HG02943 (cell line): ENCODE results near the gene KLF6.

Experiments used
- ATAC-seq: cut with Tn5 transposase; IDR thresholded peaks from one replicate; pipeline ENCODE4 v1.9.1; 2021; ENCODE audit warnings: mild to moderate bottlenecking, low read depth, moderate library complexity; ENCODE audit not compliant: unreplicated experiment

KLF6 gene

DNA sequence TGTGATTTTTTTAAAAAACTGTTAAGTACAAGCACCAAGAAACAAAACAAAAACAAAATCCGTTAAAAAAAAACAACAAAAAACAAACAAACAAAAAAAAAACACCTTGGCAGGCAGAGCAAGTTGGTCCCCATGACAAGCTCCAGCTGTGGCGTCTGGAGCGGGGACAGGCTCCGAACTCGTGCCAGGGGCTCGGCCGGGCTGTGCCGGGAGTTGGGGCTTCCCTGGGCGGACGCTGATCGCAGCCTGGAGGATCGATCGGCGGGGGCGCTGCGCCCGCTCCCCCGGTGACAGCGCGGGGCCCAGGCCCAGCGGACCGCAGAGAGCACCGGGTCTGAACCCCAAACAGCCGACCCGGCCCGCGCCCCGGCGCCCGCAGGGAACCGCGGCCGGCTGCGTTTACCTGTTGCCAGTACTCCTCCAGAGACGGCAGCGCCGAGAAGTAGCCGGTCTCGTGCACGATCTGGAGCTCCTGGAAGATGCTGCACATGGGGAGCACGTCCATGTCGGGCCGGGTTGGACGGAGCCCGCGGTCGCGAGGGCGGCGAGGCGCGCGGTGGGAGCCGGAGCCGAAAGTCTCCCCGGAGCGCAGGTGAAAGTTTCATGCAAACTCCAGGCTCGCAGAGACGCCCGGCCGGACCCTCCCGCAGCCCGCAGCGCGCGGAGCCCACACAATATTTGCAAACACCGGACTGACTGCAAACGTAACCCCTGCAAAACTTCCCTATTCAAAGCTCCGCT lies at the start of gene KLF6:
TSS of gene KLF6 (minus strand) at position 700 of the 741 bp plus-strand sequence. CDS start at position 505, 195 bp downstream.
- ATAC-seq, result peak; percentile 46

DNA sequence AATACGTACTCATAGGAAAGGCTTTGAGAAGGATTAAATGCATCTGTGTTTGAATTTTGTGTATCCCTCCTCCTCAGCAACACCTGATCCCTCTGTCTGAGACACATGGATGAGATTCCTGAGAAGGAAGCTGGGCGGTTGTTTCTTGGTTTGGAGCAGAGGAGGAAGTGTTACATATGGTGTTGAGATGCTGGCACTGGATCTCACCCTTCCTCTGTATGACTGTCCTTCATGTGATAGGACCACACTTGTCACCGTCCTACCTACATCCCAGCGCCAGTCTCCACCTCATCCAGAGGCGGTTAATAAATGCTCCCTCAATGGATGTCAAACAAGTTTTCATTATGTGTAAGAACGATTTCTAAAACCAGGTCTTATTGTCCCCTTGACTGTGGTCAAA lies 49.4 kb upstream of the KLF6 start:
- no peak for ATAC-seq

GRCh38 chr10:3833046-3833445 lies 48.0 kb upstream of the KLF6 start:
- ATAC-seq, result no peak

DNA sequence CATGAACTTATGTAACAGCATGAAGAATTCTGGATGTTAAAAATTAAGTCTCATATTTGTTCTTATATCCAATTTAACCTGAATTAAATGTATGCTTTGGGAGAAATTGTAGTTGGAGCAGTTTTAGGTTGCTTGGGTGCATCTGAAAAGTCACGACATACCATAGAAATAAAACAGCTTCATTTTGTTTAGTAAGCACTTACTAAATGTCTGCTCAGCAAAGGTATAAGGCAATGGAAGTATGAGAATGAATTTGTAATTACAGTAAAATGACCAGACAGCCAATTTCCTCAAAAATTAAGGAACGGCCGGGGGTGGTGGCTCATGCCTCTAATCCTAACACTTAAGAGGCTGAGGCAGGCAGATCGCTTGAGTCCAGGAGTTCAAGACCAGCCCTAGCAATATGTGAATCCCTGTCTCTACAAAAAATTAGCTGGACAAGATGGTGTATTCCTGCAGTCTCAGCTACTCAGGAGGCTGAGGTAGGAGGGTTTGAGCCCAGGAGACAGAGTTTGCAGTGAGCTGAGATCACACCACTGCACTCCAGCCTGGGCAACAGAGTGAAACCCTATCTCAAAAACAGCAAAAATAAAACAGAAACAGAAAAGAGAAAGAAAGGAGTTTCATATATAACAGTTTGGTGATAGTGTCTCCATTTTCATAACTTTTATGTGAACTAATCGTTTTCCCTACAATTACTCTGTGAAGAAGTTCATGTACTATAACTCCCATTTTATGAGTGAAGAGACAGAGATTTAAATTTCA lies 47.2 kb upstream of the KLF6 start:
- no peak for ATAC-seq

DNA sequence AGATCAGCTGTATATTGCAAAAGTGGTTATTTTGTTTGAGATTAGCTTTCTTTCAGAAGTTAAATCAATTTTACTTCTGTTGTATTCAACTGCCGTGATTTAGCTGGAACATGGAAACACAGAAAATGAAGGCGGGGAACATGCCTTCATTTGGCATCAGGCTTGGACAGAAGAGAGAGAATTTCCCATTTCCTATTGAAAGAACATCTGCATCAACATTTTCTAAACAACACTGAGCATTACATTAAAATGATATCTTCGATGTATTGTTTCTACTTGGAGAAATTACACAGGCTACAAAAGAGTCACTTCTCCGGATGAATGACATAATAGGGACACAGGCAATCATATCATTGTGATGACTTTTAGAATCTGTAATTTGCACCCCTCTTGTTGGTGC lies 46.6 kb upstream of the KLF6 start:
- ATAC-seq, result no peak

GRCh38 chr10:3830946-3831345 lies 45.9 kb upstream of the KLF6 start:
- ATAC-seq, result no peak

DNA sequence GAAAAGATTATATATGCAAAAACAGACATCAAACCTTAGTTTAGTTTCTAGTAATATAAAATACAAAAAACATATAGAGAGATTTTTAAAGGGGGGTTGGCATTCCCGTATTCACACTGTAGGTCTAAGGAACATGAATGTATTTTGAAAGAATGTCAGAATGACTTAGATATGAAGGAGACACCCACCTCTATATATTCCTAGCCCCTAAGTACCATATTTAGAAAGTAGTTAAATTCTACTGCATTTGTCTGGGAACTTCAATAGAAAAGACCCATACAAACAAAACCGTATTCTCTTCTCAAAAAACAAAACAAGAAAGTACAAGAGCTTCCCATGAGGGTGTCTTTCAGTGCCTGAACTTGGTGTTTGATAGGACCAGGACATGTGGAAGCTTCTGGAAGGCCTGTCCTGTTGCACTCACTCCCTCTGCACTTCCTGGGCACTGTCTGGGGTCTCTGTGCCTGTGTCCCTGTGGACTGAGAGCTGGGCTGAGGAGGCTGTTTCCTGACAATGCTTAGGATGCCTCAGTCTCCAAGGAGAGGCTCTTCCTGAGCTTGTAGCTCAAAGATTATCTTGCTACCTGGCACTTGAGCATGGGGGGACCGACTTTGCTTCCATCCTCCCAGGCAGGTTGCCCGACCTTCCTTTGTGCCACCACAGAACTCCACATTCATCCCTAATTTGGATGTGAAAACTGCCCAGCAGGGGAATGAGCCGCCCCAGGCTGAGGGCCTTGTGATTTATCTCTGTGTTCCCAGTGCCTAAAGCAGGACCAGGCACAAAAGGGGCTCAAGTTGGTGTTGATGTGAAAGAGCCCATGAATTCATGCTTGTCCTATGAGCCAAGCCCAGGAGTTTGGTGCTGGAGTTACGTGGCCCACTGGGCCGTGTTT lies 44.4 kb upstream of the KLF6 start:
- ATAC-seq, result no peak

- no peak for ATAC-seq
Measured at GRCh38 chr10:3828404-3829155, 43.6 kb upstream of the KLF6 start.

DNA sequence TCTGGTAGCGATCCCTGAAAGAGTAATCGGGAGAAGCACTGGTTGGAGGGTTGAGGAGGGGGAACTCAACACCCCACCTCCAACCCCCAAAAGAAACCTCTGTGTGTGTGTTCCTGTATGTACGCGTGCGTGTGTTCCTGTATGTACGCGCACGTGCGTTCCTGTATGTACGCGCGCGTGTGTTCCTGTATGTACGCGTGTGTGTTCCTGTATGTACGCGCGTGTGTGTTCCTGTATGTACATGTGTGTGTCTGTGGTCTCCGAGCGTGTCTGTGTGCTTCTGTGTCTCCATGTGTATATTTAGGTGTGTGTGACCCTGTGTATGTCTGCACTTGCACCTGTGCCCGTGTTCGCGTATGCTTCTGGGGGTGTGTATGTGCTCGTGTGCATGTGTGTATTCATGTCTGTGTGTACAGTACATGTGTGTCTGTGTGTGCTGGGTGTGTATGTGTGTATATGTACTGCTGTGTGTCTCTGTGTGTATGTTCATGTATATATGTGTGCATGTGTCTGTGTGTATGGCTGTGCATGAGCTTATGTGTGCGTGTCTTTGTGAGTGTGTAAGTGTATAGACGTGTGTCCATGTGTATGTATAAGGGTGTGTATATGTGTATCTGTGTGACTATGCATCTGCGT lies 42.9 kb upstream of the KLF6 start:
- ATAC-seq, result no peak

- ATAC-seq, result no peak
Measured at GRCh38 chr10:3827266-3827665, 42.3 kb upstream of the KLF6 start.

DNA sequence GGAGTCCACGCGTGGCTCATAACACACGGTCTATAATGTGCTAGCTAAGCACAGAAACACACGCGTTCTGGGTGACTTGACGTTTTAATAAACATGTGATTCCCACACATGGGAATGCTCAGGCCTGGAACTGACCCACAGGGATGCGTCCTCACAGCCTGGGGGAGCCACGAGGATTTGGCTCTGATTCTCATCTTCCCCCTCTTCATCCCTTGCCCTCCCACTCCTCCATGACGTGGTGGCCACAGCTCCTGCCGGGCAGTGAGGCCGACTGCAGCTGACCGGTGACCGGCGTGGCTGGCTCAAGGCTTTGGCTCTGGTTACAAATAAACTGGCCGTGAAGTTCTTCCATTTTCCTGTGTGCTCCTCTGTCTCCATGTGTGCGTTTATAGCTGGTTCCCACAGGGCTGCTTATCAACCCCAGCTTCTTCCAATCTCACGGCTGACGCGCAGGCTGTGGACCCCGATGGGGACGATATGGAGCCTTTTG lies 40.9 kb upstream of the KLF6 start:
- no peak for ATAC-seq

DNA sequence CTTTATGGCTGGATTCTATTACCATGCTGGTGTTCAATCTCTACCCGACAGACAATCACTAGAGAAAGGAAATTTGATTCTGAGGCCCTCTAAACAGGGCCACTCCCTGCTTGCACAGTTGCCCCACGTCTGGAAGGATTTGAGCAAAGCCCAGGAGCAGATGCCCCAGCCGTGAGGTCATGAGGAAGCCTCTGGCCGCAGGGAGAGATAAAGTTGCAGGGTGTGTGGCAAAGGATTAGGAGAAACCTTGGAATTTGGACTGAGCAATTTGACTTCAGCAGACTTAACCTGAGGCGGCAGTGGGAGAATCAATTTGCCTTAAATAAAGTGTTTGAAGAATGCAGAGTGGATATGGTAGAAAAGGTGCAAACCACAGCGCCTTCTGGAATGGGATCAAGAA lies 40.2 kb upstream of the KLF6 start:
- ATAC-seq, result no peak

DNA sequence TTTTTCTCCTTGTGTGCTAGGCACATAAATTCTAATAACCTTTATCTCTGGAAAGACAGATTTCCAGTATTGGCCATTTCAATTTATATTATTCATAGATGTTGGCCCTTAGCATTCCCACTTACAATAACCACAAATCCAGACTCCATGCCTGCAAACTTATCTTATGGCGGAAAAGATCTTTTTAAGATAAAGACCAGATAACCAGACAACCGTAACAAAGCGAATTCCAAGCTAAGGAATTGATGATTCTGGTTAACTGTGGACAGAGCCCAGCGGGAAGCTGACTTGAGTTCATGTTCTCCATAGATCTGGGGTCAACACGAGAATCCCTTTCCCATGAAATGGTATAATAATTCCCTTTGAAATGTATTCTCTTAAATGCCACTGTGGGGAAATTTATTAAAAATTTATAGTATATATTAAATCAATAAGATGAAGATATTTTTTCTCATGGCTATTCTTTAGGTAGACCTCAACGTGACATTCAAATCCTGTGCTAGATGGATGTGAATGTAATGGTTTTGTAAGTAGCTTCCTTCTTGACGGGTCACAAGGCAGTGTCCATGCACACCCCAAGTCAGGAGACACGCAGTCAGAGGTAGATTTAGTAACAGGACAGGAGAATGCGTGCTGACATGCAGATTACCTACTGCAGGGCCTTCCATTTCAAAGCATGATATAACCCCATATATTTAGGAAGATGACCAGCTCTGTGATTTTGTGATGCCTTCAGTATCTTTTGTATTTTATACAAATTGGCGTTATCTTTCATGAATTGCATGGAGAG lies 37.7 kb upstream of the KLF6 start:
- no peak for ATAC-seq

- ATAC-seq, result no peak
Measured at GRCh38 chr10:3820255-3820654, 35.2 kb upstream of the KLF6 start.

GRCh38 chr10:3816995-3817394 lies 32.0 kb upstream of the KLF6 start:
- no peak for ATAC-seq

DNA sequence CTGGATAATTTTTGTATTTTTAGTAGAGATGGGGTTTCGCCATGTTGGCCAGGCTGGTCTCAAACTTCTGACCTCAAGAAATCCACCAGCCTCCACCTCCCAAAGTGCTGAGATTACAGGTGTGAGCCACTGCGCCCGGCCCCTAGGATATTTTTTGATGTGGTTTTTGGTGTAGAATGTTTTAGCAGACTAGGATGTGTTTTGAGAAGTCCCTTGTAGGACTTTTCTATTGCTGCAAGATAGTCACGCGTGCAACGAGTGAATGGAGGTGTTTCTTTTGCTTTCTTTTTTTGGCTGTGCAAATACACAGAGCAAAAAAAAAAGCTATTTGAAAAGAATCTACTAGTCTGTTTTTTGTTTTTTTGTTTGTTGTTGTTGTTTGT lies 29.8 kb upstream of the KLF6 start:
- no peak for ATAC-seq

DNA sequence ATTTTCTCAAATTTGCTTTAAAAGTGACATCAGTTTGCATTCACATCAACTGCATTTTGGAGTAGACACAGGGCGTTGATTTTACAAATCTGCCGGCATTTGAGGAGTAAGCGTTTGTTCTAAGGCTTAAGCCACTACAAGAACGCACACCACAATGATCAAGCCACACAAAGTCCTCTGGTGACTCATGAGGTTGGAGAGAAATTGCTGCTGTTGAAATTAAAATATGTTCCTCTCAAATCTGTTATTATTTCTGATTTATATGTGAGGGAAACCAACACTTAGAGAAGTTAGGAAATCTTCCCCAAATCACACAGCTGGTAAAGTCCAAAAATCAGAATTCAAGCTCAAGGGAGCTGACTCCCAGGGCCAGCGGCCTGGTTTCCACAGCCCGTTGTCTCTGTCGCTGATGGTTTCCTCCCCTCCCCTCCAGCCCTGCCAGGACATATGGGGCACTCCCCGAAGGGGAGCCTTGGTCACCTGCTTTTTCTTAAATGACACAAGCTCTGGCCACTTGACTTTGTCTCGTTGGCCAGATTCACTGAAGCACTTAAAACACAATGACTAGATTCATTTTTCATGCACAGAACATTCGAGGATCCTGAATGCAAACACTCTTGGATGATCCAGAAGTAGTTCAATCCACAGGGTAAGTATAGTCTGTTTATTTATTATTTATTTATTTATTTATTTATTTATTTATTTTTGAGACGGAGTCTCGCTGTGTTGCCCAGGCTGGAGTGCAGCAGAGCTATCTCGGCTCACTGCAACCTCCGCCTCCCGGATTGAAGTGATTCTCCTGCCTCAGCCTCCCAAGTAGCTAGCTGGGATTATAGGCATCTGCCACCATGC lies 29.2 kb upstream of the KLF6 start:
- no peak for ATAC-seq

- no peak for ATAC-seq
Measured at GRCh38 chr10:3813267-3813666, 28.3 kb upstream of the KLF6 start.
